DND-41 (cell line): ENCODE measurements around the gene LRRC55.

Source experiments
- CTCF ChIP-seq: IDR thresholded peaks from 2 replicates; pipeline ENCODE4 v1.5.1; 2012; ENCODE audit warnings: borderline replicate concordance, low read length, moderate library complexity, mild to moderate bottlenecking; ENCODE audit not compliant: poor library complexity, severe bottlenecking; ENCODE audit errors: extremely low read depth
- EZH2 ChIP-seq: IDR thresholded peaks from 3 replicates; pipeline ENCODE4 v1.6.1; 2012; ENCODE audit warnings: borderline replicate concordance, low read depth, mild to moderate bottlenecking, moderate library complexity, low read length, inconsistent platforms; ENCODE audit not compliant: severe bottlenecking

- TF ChIP-seq CTCF (no peak), EZH2 (no peak)
Observed at GRCh38 chr11:57224128-57224527, 42.4 kb downstream of the LRRC55 start.
